ENCODE data around the gene PRR35. TPM values are rescaled to one million over a fixed set of nuclear protein-coding genes. Genes with fewer than 3 reads are reported as not detected.

The PRR35 gene
- polyA plus RNA-seq, 3 donors, result 0.20 TPM; not detected in 2

GRCh38 chr16:569445-570254, 9.5 kb downstream of the PRR35 start, which contains the start of gene PIGQ:
Gene PIGQ, plus strand, starts transcription at chr16:569968. Its CDS starts 4,107 bp downstream, at chr16:574075.
- no peak within 1 kb of the TSS for H3K27ac ChIP-seq (ENCODE audit: low read depth, low read length)
- WGBS, 3 donors, result 1 to 2% (median 1%) methylated on average over 46 to 76 of the region's 87 CpGs

DNA sequence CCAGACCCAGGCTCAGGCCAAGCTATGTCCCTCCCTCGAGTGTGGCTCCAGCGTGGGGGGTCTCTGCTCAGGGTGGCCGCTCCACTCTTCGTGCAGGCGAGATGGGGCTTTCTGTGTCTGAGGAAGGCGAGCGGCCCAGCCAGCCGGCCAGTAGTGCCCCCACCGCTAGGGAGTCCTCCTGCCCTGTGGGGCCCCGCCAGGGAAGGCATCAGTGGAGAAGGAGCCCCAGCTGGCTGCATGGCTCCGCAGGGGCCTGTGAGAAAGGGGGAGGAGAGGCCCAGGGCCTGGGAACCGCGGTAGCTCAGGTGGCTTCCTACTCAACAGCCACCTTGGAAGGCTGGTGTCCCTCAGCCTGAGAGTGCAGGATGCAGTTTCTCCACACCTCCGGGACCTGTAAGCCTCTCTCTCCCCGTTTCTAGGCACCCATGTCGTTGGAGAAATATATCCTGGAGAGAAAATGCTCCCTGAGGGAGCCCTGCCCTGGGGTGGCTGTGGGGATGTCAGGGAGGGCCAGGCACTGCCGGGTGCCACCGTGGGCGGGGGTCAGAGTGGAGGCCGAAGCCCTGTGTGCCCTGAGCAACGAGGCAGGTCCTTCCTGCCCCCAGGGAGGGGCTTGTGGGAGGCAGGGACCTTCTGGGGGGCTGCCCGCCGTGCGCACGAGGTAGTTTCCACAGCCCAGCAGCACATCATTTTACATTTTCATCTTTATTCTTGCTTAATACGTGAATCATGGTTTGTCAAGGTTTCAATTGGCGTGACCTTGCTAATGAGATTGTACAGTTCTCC, 12.9 kb downstream of the PRR35 start:
- 82 to 88% (median 88%) methylated on average over 24 to 27 of the region's 27 CpGs for WGBS, 3 donors
- H3K27ac ChIP-seq (ENCODE audit: low read depth, low read length), result no peak overlapping the region

- H3K27ac ChIP-seq (ENCODE audit: low read depth, low read length), result no peak overlapping the region
- 94 to 96% (median 95%) methylated on average over 42 to 46 of the region's 46 CpGs for WGBS, 3 donors
Measured at GRCh38 chr16:574021-574760, 14.0 kb downstream of the PRR35 start.

- no peak overlapping the region for H3K27ac ChIP-seq (ENCODE audit: low read depth, low read length)
- 87 to 91% (median 89%) methylated on average over 32 to 36 of the region's 36 CpGs for WGBS, 3 donors
Measured at GRCh38 chr16:575354-576196, 15.4 kb downstream of the PRR35 start.

DNA sequence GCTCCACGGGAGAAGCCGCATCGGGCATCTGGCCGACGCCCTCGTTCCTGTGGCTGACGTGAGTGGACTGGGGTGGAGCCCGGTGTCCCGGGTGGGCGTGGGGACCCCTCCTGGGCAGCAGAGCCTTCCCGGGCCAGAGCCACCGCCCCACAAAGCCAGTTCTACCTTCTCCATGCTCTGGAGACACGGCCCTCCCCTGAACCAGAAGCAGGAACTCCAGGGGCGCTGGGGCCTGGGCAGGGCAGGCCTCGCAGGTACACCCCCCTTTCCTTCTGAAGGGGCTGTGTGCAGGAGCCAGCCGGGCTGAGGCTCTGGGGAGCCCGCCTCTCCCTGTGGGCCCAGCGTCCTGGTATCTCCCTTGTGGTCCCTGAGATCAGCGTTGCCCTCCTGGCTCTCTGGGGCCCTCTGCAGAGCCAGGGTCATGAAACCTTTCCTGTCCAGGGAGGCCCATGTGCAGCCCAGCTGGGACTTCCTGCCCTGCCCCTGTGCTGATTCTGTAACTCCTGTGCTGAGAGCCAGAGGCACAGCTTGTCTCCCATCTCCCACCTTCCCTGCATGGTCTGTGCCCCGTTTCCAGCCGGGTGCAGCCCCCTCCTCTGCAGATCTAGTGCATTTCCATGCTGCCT, 16.1 kb downstream of the PRR35 start:
- WGBS, 3 donors, result 77 to 87% (median 81%) methylated on average over 19 to 21 of the region's 21 CpGs
- no peak overlapping the region for H3K27ac ChIP-seq (ENCODE audit: low read depth, low read length)

DNA sequence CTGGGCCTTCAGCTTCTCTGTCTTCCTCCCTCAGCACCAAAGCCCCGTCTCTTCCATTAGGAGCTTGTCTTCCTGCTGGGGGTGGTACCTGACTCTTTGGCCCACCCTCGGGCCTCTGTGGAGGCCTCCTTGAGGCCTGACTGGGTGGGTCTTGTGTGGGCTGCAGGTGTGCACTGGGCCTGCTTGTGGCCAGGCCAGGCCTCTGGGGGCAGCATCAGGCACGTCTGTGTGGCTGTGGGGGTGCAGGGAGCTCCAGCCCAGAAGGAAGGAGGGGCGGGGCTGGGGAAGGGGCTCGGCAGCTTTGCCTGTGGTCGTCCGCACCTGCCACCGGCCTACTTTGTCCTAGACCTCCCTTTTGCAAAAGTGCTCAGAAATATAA, 16.6 kb downstream of the PRR35 start:
- H3K27ac ChIP-seq (ENCODE audit: low read depth, low read length), result no peak overlapping the region
- 70 to 75% (median 74%) methylated on average over 5 to 8 of the region's 8 CpGs for WGBS, 3 donors

GRCh38 chr16:577796-578195, 17.6 kb downstream of the PRR35 start:
- WGBS, 3 donors, result 91 to 98% (median 92%) methylated on average over 13 of the region's 13 CpGs
- H3K27ac ChIP-seq (ENCODE audit: low read depth, low read length), result no peak overlapping the region

DNA sequence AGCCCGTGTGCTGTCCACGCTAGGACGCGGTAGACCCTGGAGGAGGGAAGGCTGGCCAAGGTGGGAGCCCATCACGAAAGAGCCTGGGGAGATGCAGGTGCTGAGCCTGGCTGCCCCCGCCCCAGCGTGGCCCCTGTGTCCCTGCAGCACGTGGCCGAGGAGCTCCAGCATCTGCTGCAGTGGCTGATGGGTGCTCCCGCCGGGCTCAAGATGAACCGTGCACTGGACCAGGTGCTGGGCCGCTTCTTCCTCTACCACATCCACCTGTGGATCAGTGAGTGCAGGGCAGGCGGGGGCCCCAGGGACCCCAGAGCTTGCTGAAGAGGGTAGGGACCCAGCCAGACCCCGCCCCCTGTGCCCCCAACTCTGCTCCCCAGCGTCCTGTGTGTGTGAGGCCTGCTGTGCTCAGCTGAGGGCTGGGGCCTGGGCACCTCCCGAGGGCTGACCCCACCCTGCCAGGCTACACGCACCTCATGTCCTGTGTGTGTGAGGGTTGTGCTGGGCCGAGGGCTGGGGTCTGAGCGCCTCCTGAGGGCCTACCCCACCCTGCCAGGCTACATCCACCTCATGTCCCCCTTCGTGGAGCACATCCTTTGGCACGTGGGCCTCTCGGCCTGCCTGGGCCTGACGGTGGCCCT, 18.2 kb downstream of the PRR35 start:
- H3K27ac ChIP-seq (ENCODE audit: low read depth, low read length), result no peak overlapping the region
- 84 to 90% (median 85%) methylated on average over 23 to 24 of the region's 24 CpGs for WGBS, 3 donors

GRCh38 chr16:578870-579405, 18.7 kb downstream of the PRR35 start:
- 20 to 37% (median 22%) methylated on average over 26 to 34 of the region's 34 CpGs for WGBS, 3 donors
- no peak overlapping the region for H3K27ac ChIP-seq (ENCODE audit: low read depth, low read length)

GRCh38 chr16:580141-580945, 20.1 kb downstream of the PRR35 start:
- H3K27ac ChIP-seq (ENCODE audit: low read depth, low read length), result no peak overlapping the region
- WGBS, 3 donors, result 56 to 92% (median 89%) methylated on average over 25 to 27 of the region's 27 CpGs

- 58 to 95% (median 95%) methylated on average over 18 to 19 of the region's 19 CpGs for WGBS, 3 donors
- no peak overlapping the region for H3K27ac ChIP-seq (ENCODE audit: low read depth, low read length)
Measured at GRCh38 chr16:580946-581498, 20.8 kb downstream of the PRR35 start.

DNA sequence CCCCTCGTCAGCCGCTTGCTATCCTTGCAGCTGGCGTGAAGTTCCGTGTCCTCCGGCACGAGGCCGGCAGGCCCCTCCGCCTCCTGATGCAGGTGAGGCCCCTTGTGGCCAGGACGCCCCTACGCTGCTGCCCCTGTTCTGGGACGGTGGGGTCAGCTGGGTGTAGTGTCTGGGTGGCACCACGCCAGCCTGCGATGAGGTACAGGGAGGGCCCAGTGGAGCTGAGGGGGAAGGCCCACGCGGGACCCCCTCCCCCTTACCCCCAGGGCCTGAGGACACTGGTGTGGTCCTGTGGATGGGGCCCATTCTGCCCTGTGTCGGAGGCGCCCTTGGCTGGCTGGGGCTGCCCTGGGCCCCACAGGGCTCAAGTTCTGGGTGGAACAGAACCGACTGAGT, 22.0 kb downstream of the PRR35 start:
- 84 to 90% (median 86%) methylated on average over 15 to 18 of the region's 18 CpGs for WGBS, 3 donors
- no peak overlapping the region for H3K27ac ChIP-seq (ENCODE audit: low read depth, low read length)

- WGBS, 3 donors, result 48 to 91% (median 90%) methylated on average over 18 to 21 of the region's 21 CpGs
- H3K27ac ChIP-seq (ENCODE audit: low read depth, low read length), result no peak overlapping the region
Measured at GRCh38 chr16:582614-583331, 22.6 kb downstream of the PRR35 start.

- H3K27ac ChIP-seq (ENCODE audit: low read depth, low read length), result no peak overlapping the region
- 67 to 74% (median 71%) methylated on average over 16 of the region's 16 CpGs for WGBS, 3 donors
Measured at GRCh38 chr16:583470-583814, 23.2 kb downstream of the PRR35 start.

GRCh38 chr16:583815-584591, 23.8 kb downstream of the PRR35 start:
- H3K27ac ChIP-seq (ENCODE audit: low read depth, low read length), result no peak overlapping the region
- WGBS, 3 donors, result 45 to 75% (median 62%) methylated on average over 35 to 38 of the region's 38 CpGs

Measured in adipose tissue (tissue), 3 donors.